ENCODE measurements around the gene NRSN1. TPM values are rescaled to one million over a fixed set of nuclear protein-coding genes. Genes with fewer than 3 reads are reported as not detected.

Gene NRSN1
- total RNA-seq, 3 donors from 2014 or later = not detected

- Histone ChIP-seq H3K9me3 (no peaks in the 10 kb centered on the region), H3K4me3 (no peak overlapping the region), H3K27ac (no peak overlapping the region), H3K27me3 (no peaks in the 10 kb centered on the region), H3K36me3 (no peaks in the 10 kb centered on the region), H3K4me1 (no peaks in the 10 kb centered on the region)
- DNase-seq (ENCODE audit: low spot score in 2 of 2) = no peak
- intact Hi-C loops (cut with DNase I; ENCODE audit: low total_unique reads) = no loop called here
- no peak for TF ChIP-seq POLR2A (IDR thresholded peaks at IDR 0.05)
- TF ChIP-seq POLR2AphosphoS5 (IDR thresholded peaks at IDR 0.05) = no peak
- TF ChIP-seq, protein P1, sequence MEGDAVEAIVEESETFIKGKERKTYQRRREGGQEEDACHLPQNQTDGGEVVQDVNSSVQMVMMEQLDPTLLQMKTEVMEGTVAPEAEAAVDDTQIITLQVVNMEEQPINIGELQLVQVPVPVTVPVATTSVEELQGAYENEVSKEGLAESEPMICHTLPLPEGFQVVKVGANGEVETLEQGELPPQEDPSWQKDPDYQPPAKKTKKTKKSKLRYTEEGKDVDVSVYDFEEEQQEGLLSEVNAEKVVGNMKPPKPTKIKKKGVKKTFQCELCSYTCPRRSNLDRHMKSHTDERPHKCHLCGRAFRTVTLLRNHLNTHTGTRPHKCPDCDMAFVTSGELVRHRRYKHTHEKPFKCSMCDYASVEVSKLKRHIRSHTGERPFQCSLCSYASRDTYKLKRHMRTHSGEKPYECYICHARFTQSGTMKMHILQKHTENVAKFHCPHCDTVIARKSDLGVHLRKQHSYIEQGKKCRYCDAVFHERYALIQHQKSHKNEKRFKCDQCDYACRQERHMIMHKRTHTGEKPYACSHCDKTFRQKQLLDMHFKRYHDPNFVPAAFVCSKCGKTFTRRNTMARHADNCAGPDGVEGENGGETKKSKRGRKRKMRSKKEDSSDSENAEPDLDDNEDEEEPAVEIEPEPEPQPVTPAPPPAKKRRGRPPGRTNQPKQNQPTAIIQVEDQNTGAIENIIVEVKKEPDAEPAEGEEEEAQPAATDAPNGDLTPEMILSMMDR (IDR thresholded peaks at IDR 0.05) = no peak
Measured at GRCh38 chr6:24195836-24196597, 70.0 kb downstream of the NRSN1 start.

Other genes starting within 250 kb of the NRSN1 start
- gene DCDC2, start 231.8 kb downstream of the NRSN1 start, total RNA-seq = 1 to 10 TPM in 2 of 3 donors, not detected in 1; 8.9 to 9.5 TPM